ENCODE measurements around the gene DNMT3A.

DNMT3A gene

DNA sequence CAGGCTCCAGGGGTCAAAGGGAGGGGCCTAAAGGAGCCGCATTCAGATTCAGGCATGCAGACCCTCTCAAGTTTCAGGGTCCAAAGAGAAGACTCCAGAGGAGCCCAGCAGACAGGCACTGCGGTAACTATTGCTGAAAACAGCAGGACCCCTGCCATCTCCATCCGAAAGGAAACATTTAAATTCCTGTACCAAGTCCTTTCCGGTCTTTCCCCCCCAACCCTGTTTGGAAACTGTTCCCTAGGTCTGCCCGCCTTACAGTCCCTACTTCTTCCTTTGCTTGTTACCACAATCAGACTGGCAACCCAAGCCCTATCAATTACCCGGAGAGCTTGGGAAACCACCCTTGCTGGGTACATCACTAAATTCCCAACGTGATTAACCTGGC is 82.0 kb downstream of the DNMT3A start:
- ChIA-PET POLR2A (no interaction called here), CTCF (no interaction called here)
- no peak for TF ChIP-seq ZNF384 (IDR thresholded peaks at IDR 0.05)
- no peak for TF ChIP-seq NFRKB (IDR thresholded peaks at IDR 0.05)
- TF ChIP-seq ARNT (IDR thresholded peaks at IDR 0.05), result no peak
- TF ChIP-seq L3MBTL2 (conservative IDR thresholded peaks at IDR 0.05), result no peak
- TF ChIP-seq SUZ12 (IDR thresholded peaks at IDR 0.05), result no peak
- no peak for TF ChIP-seq ELF4 (IDR thresholded peaks at IDR 0.05)
- TF ChIP-seq, protein P1, sequence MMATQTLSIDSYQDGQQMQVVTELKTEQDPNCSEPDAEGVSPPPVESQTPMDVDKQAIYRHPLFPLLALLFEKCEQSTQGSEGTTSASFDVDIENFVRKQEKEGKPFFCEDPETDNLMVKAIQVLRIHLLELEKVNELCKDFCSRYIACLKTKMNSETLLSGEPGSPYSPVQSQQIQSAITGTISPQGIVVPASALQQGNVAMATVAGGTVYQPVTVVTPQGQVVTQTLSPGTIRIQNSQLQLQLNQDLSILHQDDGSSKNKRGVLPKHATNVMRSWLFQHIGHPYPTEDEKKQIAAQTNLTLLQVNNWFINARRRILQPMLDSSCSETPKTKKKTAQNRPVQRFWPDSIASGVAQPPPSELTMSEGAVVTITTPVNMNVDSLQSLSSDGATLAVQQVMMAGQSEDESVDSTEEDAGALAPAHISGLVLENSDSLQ (IDR thresholded peaks at IDR 0.05), result no peak
- no peak for TF ChIP-seq TARDBP (IDR thresholded peaks at IDR 0.05)
- no peak for TF ChIP-seq HDGF (IDR thresholded peaks at IDR 0.05; ENCODE audit: borderline replicate concordance)
- no peak for TF ChIP-seq LEF1 (IDR thresholded peaks at IDR 0.05; ENCODE audit: borderline replicate concordance)
- no peak for TF ChIP-seq FOXM1 (IDR thresholded peaks at IDR 0.05; ENCODE audit: borderline replicate concordance)
- no peak for TF ChIP-seq CTBP1 (IDR thresholded peaks at IDR 0.05; ENCODE audit: borderline replicate concordance)
- TF ChIP-seq SP1 (IDR thresholded peaks at IDR 0.05), result no peak
- no peak for TF ChIP-seq FOXK2 (IDR thresholded peaks at IDR 0.05)
- TF ChIP-seq FOXA1 (IDR thresholded peaks at IDR 0.05), result no peak
- TF ChIP-seq BHLHE40 (IDR thresholded peaks at IDR 0.05; ENCODE audit: borderline replicate concordance), result no peak
- DNase-seq (ENCODE audit: extremely low spot score), result no peak

DNA sequence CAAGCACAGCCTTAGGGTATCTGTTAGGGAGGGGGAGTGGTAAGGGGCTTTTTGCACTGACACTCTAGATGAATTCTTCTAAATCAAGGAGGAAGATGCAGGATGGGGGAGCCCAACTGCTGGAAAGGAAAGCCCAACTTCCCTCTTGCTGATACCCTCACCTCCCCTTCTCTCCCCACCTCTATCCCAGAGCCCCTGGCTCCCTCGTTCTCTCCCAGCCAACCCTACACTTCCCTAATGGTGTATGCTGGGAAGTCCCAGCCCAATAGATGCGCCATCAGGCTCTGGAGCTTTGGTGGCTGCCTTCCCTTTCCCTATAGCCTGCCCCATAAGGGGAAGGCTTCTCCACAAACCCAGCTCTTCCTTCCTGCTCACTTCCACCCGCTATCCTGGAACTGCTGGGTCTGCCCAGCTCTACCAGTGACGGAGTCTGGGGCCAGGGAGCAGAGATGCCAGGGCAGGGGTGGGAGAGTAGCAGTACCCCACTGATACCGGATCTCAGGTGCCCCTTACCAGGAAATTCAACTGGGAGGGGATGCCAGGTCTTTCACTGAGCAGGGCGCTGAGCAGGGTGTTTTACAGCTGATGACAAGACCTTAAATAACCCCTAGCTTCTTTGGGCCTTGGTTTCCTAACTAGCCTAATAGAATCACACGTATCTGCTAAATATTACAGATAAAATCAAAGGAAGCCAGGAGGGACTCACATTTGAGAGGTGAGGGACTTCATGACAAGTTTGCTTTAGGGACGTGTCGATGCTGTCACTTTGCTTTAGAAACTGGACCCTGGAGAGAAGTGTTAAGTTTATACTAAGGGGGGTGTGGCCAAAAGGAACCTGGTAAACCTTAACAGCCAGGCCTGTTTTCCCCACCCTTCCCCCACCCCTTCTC is 82.6 kb downstream of the DNMT3A start:
- CTCF ChIA-PET, result no interaction called here
- no peak for DNase-seq (ENCODE audit: extremely low spot score)
- POLR2A ChIA-PET, result no interaction called here
- no peak for TF ChIP-seq SUZ12 (IDR thresholded peaks at IDR 0.05)
- TF ChIP-seq NFRKB (IDR thresholded peaks at IDR 0.05), result no peak
- TF ChIP-seq L3MBTL2 (conservative IDR thresholded peaks at IDR 0.05), result no peak
- no peak for TF ChIP-seq TARDBP (IDR thresholded peaks at IDR 0.05)
- TF ChIP-seq ZNF384 (IDR thresholded peaks at IDR 0.05), result no peak
- no peak for TF ChIP-seq FOXM1 (IDR thresholded peaks at IDR 0.05; ENCODE audit: borderline replicate concordance)
- TF ChIP-seq HDGF (IDR thresholded peaks at IDR 0.05; ENCODE audit: borderline replicate concordance), result no peak
- TF ChIP-seq, protein P1 (IDR thresholded peaks at IDR 0.05), result no peak
- no peak for TF ChIP-seq FOXA1 (IDR thresholded peaks at IDR 0.05)
- no peak for TF ChIP-seq ARNT (IDR thresholded peaks at IDR 0.05)
- no peak for TF ChIP-seq LEF1 (IDR thresholded peaks at IDR 0.05; ENCODE audit: borderline replicate concordance)
- TF ChIP-seq SP1 (IDR thresholded peaks at IDR 0.05), result no peak
- TF ChIP-seq ELF4 (IDR thresholded peaks at IDR 0.05), result no peak
- TF ChIP-seq FOXK2 (IDR thresholded peaks at IDR 0.05), result no peak
- TF ChIP-seq CTBP1 (IDR thresholded peaks at IDR 0.05; ENCODE audit: borderline replicate concordance), result no peak
- no peak for TF ChIP-seq BHLHE40 (IDR thresholded peaks at IDR 0.05; ENCODE audit: borderline replicate concordance)

DNA sequence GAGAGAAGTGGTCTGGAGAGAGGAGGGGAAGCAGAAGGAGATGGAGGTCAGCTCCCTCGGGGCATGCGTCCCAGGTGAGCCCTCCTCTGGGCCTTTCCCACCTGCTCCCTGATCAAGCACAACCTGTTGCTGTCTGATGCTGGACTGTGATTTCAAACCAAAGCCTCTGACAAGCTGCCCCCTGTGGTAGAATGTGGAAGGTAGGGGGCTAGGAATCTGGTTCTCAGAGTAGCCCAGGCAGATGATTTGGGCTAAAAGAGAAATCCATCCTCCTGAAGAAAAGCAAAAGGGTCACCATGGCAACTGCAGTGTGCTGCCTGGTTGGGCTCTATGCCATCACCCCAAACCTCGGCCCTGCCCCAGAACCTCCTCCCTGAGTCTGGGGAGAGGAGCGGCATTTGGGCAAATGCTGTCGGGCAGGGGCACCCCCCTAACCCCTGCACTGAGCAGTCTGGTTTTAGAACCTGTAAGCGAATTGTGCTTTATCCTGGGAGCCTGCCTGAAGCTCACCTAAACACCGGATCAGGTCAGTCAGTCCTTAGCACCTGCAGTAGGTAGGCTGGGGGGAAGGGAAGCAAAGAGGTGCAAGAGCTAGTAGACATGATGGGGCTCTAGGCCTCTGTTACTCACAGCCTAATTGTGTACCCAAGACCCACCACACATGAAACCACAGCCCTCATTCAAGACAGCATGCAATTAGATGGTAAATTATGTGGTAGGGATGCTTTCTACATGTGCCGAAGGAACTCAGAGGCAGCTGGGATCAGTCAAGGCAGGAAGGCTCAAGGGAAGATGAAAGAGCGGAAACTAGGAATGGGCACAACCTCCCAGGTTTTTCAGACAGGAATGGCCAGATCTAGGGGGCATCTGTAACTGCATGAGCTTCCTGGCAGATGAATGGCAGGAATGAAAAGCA is 83.5 kb downstream of the DNMT3A start:
- CTCF ChIA-PET, result no interaction called here
- DNase-seq (ENCODE audit: extremely low spot score), result no peak
- POLR2A ChIA-PET, result no interaction called here
- TF ChIP-seq, protein P1 (IDR thresholded peaks at IDR 0.05), result no peak
- TF ChIP-seq BHLHE40 (IDR thresholded peaks at IDR 0.05; ENCODE audit: borderline replicate concordance) (no peak), FOXK2 (IDR thresholded peaks at IDR 0.05) (no peak), ELF4 (IDR thresholded peaks at IDR 0.05) (no peak)

DNA sequence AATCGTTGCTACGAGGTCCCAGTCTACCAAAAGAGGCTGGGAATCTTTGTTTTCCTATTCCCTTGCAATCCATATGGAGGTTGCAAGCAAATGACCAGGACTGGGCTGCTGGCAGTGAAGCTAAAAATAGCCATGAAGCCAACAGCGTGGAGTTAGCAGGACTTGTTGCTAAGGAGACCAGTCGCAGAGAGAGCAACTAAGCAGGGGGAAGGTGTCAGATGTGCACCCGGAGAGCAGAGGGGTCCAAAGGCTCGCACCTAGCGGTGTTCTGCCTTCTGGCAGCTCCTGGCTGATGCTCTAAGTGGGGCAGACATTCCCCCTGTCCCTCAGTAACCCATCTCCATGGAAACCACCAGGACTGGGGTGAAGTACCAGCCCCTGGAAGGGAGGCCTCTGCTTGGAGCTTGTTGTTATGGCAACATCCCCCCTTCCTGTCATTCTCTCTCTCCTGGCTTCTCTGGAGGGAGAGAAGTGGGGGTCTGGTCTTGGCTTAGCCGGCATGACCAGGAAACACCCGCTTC is 84.6 kb downstream of the DNMT3A start:
- no peak for TF ChIP-seq ARNT (IDR thresholded peaks at IDR 0.05)
- no peak for TF ChIP-seq SP1 (IDR thresholded peaks at IDR 0.05)
- TF ChIP-seq FOXA1 (IDR thresholded peaks at IDR 0.05), result no peak
- no peak for TF ChIP-seq HDGF (IDR thresholded peaks at IDR 0.05; ENCODE audit: borderline replicate concordance)
- no peak for TF ChIP-seq ELF4 (IDR thresholded peaks at IDR 0.05)
- no peak for TF ChIP-seq CTBP1 (IDR thresholded peaks at IDR 0.05; ENCODE audit: borderline replicate concordance)
- TF ChIP-seq NFRKB (IDR thresholded peaks at IDR 0.05), result no peak
- TF ChIP-seq BHLHE40 (IDR thresholded peaks at IDR 0.05; ENCODE audit: borderline replicate concordance), result no peak
- TF ChIP-seq ZNF384 (IDR thresholded peaks at IDR 0.05), result no peak
- TF ChIP-seq TARDBP (IDR thresholded peaks at IDR 0.05), result no peak
- no peak for TF ChIP-seq SUZ12 (IDR thresholded peaks at IDR 0.05)
- TF ChIP-seq L3MBTL2 (conservative IDR thresholded peaks at IDR 0.05), result no peak
- no peak for TF ChIP-seq FOXK2 (IDR thresholded peaks at IDR 0.05)
- no peak for TF ChIP-seq FOXM1 (IDR thresholded peaks at IDR 0.05; ENCODE audit: borderline replicate concordance)
- TF ChIP-seq LEF1 (IDR thresholded peaks at IDR 0.05; ENCODE audit: borderline replicate concordance), result no peak
- TF ChIP-seq, protein P1 (IDR thresholded peaks at IDR 0.05), result no peak
- ChIA-PET CTCF (no interaction called here), POLR2A (no interaction called here)
- DNase-seq (ENCODE audit: extremely low spot score), result no peak

All from HEK293T (cell line).